ENCODE data around the gene FBXO27.

- TF ChIP-seq CTCF (conservative IDR thresholded peaks at IDR 0.05; ENCODE audit: low read depth, low read length): no peak
- no peak for TF ChIP-seq EZH2 (IDR thresholded peaks at IDR 0.05; ENCODE audit: borderline replicate concordance, low read depth, low read length, poor library complexity, severe bottlenecking)
Observed at GRCh38 chr19:39003796-39004195, 28.6 kb downstream of the FBXO27 start.
